Hepatocyte (in vitro differentiated cells): Measurements from ENCODE around the gene GADD45GIP1. TPM values are rescaled to one million over a fixed set of nuclear protein-coding genes. Genes with fewer than 3 reads are reported as not detected.

Experiments
- DNase-seq: peaks from one replicate; pipeline ENCODE4 v3.0.0-alpha.2; 2016; ENCODE audit warnings: low spot score
- H2AFZ ChIP-seq: fragments of 200-600 bp; sonication (generic); 2 replicates; pipeline ENCODE4 v1.6.0; 2016; ENCODE audit warnings: antibody characterized with exemption, mild to moderate bottlenecking
- H3K27ac ChIP-seq: fragments of 200-600 bp; sonication (generic); 2 replicates; pipeline ENCODE4 v1.5.1; 2016; ENCODE audit warnings: mild to moderate bottlenecking
- H3K27me3 ChIP-seq: fragments of 200-600 bp; sonication (generic); 2 replicates; pipeline ENCODE4 v1.6.1; 2016
- H3K36me3 ChIP-seq: fragments of 200-600 bp; sonication (generic); replicated peaks from 2 replicates; pipeline ENCODE4 v1.5.1; 2016; ENCODE audit warnings: low read depth; ENCODE audit not compliant: insufficient read depth
- H3K4me1 ChIP-seq: fragments of 200-600 bp; sonication (generic); 2 replicates; pipeline ENCODE4 v1.5.1; 2016; ENCODE audit warnings: mild to moderate bottlenecking, moderate library complexity; ENCODE audit not compliant: insufficient read depth
- H3K4me2 ChIP-seq: fragments of 200-600 bp; sonication (generic); 2 replicates; pipeline ENCODE4 v1.6.0; 2016
- H3K4me3 ChIP-seq: fragments of 200-600 bp; sonication (generic); 2 replicates; pipeline ENCODE4 v1.5.1; 2016; ENCODE audit warnings: mild to moderate bottlenecking
- H3K79me2 ChIP-seq: fragments of 200-600 bp; sonication (generic); 2 replicates; pipeline ENCODE4 v1.6.0; 2017; ENCODE audit warnings: mild to moderate bottlenecking
- H3K9me2 ChIP-seq: fragments of 200-600 bp; sonication (generic); replicated peaks from 2 replicates; pipeline ENCODE4 v1.6.0; 2017; ENCODE audit warnings: mild to moderate bottlenecking; ENCODE audit not compliant: insufficient read depth
- H3K9me3 ChIP-seq: fragments of 200-600 bp; sonication (generic); 2 replicates; pipeline ENCODE4 v1.5.1; 2016; ENCODE audit warnings: low read depth, mild to moderate bottlenecking
- H4K20me1 ChIP-seq: fragments of 200-600 bp; sonication (generic); 2 replicates; pipeline ENCODE4 v1.6.0; 2016; ENCODE audit warnings: mild to moderate bottlenecking; ENCODE audit not compliant: insufficient read depth, poor library complexity, severe bottlenecking
- EZH2 ChIP-seq: fragments of 200-600 bp; sonication (generic); IDR thresholded peaks from 2 replicates; pipeline ENCODE4 v1.6.1; 2016; ENCODE audit warnings: antibody characterized with exemption, mild to moderate bottlenecking, borderline replicate concordance
- EZH2phosphoT487 ChIP-seq: fragments of 200-600 bp; sonication (generic); IDR thresholded peaks from one replicate; pipeline ENCODE4 v1.6.1; 2018; ENCODE audit warnings: antibody characterized with exemption, mild to moderate bottlenecking, low read depth, moderate library complexity; ENCODE audit not compliant: unreplicated experiment, severe bottlenecking
- WGBS: methylation state at CpG from one replicate; pipeline ENCODE4 v1.1.6; 2016; ENCODE audit warnings: low lambda C conversion rate; ENCODE audit errors: missing lambda C conversion rate; 5-methylcytosine and 5-hydroxymethylcytosine counted together
- polyA plus RNA-seq: library from polyadenylated mRNA; unstranded; fragments of >200 nt; fragmentation: Nextera tagmentation; extraction: Ambion mirVana; gene quantifications from 2 replicates; pipeline ENCODE4 v1.2.1, GENCODE V29; 2016
- total RNA-seq: library from RNA; depleted of rRNA; stranded (reverse); fragments of >200 nt; gene quantifications from 2 replicates; pipeline ENCODE4 v1.2.3, GENCODE V29; 2014
- TF ChIP-seq, protein P1 (sequence below): fragments of 200-600 bp; sonication (generic); IDR thresholded peaks from 2 replicates; pipeline ENCODE4 v1.5.1; 2016; ENCODE audit warnings: antibody characterized with exemption, mild to moderate bottlenecking; ENCODE audit not compliant: poor library complexity

GADD45GIP1 gene
- total and polyA plus RNA-seq, 2 experiments from 2014 or later: 21.0 to 109 TPM

DNA sequence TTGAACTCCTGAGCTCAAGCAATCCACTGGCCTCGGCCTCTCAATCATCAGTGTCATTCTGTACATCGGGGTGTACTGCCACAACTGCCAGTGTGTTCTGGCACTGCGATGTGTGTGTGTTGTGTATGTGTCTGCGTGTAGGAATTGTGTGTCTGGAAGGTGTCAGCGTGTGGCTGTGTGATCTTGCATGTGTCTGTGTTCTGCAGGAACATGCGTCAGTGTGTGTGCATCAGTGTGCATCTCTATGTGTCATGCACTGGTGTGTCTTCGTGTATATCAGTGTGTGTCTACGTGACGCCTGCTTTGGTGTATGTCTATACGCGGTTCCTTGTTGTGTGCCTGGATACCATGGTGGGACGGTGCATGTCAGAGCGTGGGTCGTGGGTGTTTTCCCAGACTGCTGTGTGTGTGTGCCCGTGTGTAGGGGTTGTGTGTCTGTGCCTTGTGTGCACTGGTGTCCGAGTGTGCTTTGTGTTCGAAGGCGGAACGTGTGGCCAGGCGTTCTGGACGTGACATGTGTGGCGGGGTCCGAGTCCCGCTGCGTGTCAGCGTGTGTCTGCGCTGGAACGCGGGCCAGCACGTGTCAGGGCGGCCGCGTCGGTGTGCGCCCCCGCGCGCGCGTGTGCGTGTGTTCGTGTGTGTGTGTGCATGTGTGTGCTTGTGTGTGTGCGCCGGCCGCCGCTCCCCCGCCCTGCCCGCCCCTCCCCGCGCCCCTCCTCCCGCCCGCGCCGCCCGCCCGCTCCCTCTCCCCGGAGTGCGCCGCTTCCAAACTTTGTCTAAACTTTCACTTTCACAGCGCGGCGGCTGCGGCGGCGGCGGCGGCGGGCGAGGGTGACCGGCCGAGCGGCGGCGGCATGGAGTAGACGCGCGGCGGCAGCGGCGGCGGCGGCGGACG is 37.9 kb upstream of the GADD45GIP1 start, which contains the start of gene NFIX:
TSS of gene NFIX (plus strand) at position 775 of the 895 bp plus-strand sequence. CDS start 363 bp downstream, outside the sequence.
- H3K4me2 ChIP-seq: peak within 1 kb of the TSS; percentile 91
- no peaks in the 10 kb centered on the region for H3K9me2 ChIP-seq
- peak within 1 kb of the TSS; percentile 61 for H3K4me3 ChIP-seq
- H3K79me2 ChIP-seq: peaks cover 21% of the 10 kb centered on the region
- no peak for TF ChIP-seq EZH2
- TF ChIP-seq, protein P1, sequence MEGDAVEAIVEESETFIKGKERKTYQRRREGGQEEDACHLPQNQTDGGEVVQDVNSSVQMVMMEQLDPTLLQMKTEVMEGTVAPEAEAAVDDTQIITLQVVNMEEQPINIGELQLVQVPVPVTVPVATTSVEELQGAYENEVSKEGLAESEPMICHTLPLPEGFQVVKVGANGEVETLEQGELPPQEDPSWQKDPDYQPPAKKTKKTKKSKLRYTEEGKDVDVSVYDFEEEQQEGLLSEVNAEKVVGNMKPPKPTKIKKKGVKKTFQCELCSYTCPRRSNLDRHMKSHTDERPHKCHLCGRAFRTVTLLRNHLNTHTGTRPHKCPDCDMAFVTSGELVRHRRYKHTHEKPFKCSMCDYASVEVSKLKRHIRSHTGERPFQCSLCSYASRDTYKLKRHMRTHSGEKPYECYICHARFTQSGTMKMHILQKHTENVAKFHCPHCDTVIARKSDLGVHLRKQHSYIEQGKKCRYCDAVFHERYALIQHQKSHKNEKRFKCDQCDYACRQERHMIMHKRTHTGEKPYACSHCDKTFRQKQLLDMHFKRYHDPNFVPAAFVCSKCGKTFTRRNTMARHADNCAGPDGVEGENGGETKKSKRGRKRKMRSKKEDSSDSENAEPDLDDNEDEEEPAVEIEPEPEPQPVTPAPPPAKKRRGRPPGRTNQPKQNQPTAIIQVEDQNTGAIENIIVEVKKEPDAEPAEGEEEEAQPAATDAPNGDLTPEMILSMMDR: no peak
- TF ChIP-seq EZH2phosphoT487: no peak
- H3K4me1 ChIP-seq: peaks cover 18% of the 10 kb centered on the region
- peak within 1 kb of the TSS; percentile 37 for H3K27ac ChIP-seq
- WGBS: 22% methylated on average over 60 of the region's 84 CpGs
- H3K9me3 ChIP-seq: no peaks in the 10 kb centered on the region
- DNase-seq: peak; percentile 75
- peak within 1 kb of the TSS; percentile 66 for H2AFZ ChIP-seq
- H3K27me3 ChIP-seq: peaks cover 61% of the 10 kb centered on the region
- H4K20me1 ChIP-seq: peaks cover 8% of the 10 kb centered on the region
- no peaks in the 10 kb centered on the region for H3K36me3 ChIP-seq

DNA sequence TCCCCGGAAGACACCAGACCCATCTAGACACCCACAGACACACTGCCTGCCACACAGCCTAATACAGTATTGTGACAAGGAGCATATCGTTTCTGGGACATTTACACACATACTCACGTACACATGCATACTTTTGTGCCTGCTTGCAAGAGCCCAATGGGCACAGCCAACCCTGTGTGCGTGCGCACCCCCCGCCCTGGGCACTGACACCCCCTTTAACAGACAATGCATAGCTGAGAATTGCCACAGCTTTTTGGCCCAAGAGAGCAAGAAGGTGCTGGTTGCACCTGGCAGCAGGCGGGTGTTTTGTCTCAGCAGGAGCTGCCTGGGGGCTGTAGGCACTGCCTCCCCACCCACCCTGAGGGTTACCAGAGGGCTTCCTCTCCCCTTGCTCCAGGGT is 36.5 kb upstream of the GADD45GIP1 start:
- Histone ChIP-seq H3K9me3 (no peaks in the 10 kb centered on the region), H3K79me2 (peaks cover 19% of the 10 kb centered on the region), H4K20me1 (peaks cover 8% of the 10 kb centered on the region), H3K9me2 (no peaks in the 10 kb centered on the region), H3K4me1 (peaks cover 18% of the 10 kb centered on the region), H3K4me3 (no peak overlapping the region), H3K27me3 (peaks cover 51% of the 10 kb centered on the region), H3K27ac (no peak overlapping the region), H3K36me3 (no peaks in the 10 kb centered on the region), H2AFZ (no peak overlapping the region), H3K4me2 (no peak overlapping the region)
- no peak for DNase-seq
- TF ChIP-seq EZH2phosphoT487 (no peak), EZH2 (no peak)
- TF ChIP-seq, protein P1: no peak
- WGBS: 84% methylated on average over 7 of the region's 7 CpGs

DNA sequence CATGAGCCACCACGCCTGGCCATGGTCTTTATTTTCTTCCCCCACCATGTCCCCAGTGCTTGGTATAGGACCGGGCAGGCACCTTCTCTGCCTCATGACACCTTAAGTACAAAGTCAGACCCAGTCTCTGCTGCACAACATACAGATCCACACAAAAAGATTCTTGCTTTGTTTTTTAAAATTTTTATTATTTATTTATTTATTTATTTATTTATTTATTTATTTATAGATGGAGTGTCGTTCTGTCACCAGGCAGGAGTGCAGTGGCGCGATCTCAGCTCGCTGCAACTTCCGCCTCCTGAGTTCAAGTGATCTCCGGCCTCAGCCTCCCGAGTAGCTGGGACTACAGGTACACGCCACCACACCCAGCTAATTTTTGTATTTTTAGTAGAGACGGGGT is 35.7 kb upstream of the GADD45GIP1 start:
- Histone ChIP-seq H2AFZ (no peak overlapping the region), H3K9me2 (no peaks in the 10 kb centered on the region), H3K4me2 (no peak overlapping the region), H3K79me2 (peaks cover 16% of the 10 kb centered on the region), H3K27ac (no peak overlapping the region), H3K27me3 (peaks cover 45% of the 10 kb centered on the region), H3K9me3 (no peaks in the 10 kb centered on the region), H3K36me3 (no peaks in the 10 kb centered on the region), H3K4me3 (no peak overlapping the region), H3K4me1 (peaks cover 15% of the 10 kb centered on the region), H4K20me1 (peaks cover 8% of the 10 kb centered on the region)
- TF ChIP-seq EZH2phosphoT487 (no peak), EZH2 (no peak)
- TF ChIP-seq, protein P1: no peak
- 90% methylated on average over 11 of the region's 11 CpGs for WGBS
- DNase-seq: no peak
